ENCODE measurements around the gene LIN52.

LIN52 gene

DNA sequence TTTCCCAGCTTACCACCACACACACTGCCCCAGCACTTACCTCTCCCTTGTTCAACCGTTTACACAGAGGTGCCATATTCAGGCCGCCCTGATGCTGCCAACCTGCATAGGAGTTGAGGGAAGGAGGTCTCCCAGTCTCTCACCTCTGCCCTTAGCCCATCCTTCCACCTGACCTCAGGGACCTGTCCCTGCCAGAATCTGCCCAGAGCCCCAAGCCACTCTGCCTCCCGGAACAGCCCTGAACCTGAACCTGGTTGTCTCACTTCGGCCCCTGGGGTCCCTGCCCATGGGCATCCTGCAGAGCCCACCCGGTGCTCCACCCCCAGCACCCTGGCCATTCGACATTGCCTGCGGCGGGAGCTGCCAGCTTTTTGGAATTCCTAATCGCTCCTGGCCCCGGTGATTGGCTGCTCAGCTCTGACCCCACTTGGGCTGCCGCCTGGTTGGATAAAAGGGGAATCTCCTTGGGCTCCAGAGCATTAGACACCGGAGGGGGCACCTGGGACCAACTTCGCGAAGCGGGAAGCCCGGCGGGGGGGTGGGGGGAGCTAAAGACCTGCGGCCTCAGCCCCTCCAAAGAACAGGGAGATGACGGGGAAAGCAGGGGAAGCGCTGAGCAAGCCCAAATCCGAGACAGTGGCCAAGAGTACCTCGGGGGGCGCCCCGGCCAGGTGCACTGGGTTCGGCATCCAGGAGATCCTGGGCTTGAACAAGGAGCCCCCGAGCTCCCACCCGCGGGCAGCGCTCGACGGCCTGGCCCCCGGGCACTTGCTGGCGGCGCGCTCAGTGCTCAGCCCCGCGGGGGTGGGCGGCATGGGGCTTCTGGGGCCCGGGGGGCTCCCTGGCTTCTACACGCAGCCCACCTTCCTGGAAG lies 154.5 kb downstream of the LIN52 start, which contains the start of gene VSX2:
Gene VSX2 (plus strand): TSS at position 476 of the 874 bp plus-strand sequence. CDS start 113 bp downstream, at position 589.
- DNase-seq (ENCODE audit: low read depth in 1 of 2, low spot score in 1 of 2): no peak
- no peak for TF ChIP-seq JUND (IDR thresholded peaks at IDR 0.05; ENCODE audit: low read depth)
- in situ Hi-C loops (cut with HindIII; ENCODE audit: low pct_unique_long_range_greater_than_20kb, low sequenced_read_pairs): no loop called here

DNA sequence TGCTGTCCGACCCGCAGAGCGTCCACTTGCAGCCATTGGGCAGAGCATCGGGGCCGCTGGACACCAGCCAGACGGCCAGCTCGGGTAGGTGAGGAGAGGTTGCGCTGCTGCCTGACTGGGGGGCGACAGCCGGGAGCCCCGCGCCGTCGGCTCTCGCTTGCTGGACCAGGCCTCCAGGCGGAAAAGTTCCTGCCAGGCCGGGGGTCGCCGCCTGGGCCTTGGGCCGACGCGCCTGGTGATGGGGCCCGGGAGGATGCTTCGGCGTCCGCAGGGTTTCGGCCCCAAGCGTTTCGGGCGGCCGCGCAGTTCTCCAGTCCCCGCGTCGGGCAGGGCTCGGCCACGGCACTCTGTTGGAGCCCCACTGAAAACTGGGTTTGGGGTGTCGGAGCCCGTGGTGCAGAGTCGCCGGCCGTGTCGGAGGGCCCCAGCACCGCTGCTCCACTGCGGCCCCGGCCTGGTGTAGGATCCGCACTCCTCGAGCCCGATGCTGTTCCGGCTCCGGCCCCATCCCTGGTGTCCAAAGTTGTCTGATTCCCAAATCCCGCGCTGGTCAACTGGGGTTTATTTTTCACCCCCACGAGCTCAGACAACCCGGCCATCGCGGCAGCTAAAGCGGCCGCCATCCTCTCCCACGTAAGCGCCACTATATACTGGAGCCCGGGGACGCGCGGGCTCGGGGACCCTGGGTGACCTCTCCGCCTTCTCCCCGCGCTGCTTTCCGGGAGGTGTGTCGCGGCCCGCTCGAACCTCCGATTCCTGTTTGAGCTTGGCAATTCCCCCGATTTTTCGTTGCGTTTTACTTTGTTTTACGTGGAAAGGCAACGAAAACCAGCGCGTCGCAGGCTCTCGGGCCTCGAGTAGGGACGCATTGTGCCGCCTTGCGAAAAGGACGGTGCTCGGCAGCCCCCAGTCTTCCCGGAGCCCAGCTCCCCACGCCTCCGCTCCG lies 155.4 kb downstream of the LIN52 start:
- in situ Hi-C loops (cut with HindIII; ENCODE audit: low pct_unique_long_range_greater_than_20kb, low sequenced_read_pairs): no loop called here
- TF ChIP-seq JUND (IDR thresholded peaks at IDR 0.05; ENCODE audit: low read depth): no peak
- no peak for DNase-seq (ENCODE audit: low read depth in 1 of 2, low spot score in 1 of 2)

DNA sequence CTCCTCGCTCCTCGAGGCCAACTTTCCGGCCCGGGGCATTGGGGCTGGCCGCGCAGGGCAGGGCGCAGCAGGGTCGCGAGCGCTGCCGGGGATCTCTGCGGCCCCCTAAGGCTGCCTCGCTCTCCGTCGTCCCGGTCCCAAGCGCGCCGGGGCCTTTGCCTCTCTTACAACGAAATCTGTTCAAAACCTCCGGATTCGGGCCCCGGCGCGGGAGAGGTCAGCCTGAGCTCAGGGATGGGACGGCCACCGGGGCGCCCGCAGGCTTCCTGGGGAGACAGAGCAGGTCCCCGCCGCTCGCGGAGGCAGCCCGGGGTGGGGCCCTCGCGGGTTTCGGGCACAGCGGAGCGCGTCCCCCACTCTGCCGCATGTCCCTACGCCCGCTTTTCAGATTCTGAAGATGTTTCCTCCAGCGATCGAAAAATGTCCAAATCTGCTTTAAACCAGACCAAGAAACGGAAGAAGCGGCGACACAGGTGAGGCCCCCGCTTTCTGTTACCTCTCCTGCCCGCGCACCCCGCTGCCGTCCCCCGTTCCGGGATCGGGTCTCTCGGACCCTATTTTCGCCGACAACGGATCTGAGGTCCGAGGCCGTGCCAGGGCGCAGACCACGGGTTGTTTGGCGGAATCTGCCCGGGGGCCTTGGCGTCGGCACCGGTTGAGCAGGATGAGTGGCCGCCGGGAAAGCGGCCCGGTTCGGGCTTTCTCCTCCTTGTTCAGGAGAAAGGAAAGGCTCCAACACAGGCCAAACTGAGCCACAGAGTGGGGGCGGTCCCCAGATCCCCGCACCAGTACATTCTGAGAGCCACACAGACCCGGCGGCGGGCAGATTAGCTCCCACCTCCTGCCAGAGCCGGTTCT lies 156.3 kb downstream of the LIN52 start:
- DNase-seq (ENCODE audit: low read depth in 1 of 2, low spot score in 1 of 2): peak; percentile 67 to 89
- TF ChIP-seq JUND (IDR thresholded peaks at IDR 0.05; ENCODE audit: low read depth): no peak
- in situ Hi-C loops (cut with HindIII; ENCODE audit: low pct_unique_long_range_greater_than_20kb, low sequenced_read_pairs): no loop called here

DNA sequence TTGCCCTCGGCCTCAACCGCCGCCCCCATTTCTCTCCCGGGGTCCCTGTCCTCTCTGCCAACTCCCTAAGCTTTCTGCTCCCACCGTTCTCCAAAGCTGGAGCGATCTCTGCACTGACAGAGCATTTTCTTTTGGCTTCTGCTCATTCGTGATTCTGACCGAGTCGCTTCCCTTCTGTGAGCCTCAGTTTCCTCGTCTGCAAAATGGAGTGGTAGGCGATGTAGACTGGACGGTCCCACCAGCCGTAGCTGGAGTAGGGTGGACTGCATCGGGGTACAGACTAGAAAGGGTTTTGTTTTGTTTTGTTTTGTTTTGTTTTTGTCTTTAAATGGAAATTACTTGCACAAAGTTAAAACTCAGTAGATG lies 156.9 kb downstream of the LIN52 start:
- DNase-seq (ENCODE audit: low read depth in 1 of 2, low spot score in 1 of 2): no peak
- TF ChIP-seq JUND (IDR thresholded peaks at IDR 0.05; ENCODE audit: low read depth): no peak
- in situ Hi-C loops (cut with HindIII; ENCODE audit: low pct_unique_long_range_greater_than_20kb, low sequenced_read_pairs): no loop called here

DNA sequence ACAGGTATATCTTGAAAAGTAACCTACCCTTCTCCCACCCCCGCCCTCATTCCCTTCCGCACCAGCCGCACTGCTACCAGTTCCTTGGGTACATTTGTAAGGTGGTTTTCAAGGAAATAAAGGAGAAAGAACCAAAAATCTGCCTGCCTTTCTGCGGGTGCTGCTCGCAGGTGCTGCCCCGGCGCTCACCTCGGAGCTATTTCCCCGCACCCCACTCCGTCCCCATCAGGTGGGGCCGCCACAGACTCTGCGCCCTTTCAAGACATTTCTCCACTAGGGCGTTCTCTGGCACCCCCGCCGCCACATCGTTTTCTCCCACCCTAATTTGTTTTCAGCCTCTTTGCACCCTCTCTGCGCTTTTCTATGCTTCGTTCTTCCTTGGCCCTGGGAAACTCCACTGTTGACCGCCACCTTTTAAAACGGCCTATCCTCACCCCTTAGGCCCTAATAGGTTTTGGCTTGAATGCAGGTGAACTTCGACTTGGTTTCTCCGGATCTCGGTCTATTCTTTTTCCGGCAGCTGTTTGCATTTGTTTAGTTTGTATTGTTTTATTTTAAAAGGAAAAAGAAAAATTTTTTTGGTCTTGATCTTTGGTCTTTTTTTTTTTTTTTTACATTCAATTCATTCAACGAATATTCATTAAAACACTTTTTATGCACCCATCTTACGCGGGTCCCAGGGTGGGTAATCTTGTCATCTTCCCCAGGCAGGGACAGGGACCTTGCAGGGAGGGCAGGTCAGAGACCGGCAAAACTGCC lies 157.4 kb downstream of the LIN52 start:
- in situ Hi-C loops (cut with HindIII; ENCODE audit: low pct_unique_long_range_greater_than_20kb, low sequenced_read_pairs): no loop called here
- no peak for DNase-seq (ENCODE audit: low read depth in 1 of 2, low spot score in 1 of 2)

DNA sequence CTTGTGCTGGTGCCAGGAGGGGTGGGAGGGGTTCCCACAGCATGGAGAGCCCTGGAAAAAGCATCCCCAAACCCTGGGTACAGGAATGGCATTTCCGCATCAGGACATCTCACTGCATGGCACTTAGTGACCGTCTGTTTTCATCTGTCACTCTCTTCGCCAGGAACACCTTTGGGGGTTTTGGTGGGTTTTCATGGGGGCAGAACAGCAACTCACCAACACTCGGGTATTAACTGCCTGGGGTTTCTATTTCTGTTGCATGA lies 158.0 kb downstream of the LIN52 start:
- no peak for DNase-seq (ENCODE audit: low read depth in 1 of 2, low spot score in 1 of 2)
- no peak for TF ChIP-seq JUND (IDR thresholded peaks at IDR 0.05; ENCODE audit: low read depth)
- in situ Hi-C loops (cut with HindIII; ENCODE audit: low pct_unique_long_range_greater_than_20kb, low sequenced_read_pairs): no loop called here

More for the DNA sequence above, 157.4 kb downstream of the LIN52 start:
- TF ChIP-seq JUND (IDR thresholded peaks at IDR 0.05; ENCODE audit: low read depth): no peak

DNA sequence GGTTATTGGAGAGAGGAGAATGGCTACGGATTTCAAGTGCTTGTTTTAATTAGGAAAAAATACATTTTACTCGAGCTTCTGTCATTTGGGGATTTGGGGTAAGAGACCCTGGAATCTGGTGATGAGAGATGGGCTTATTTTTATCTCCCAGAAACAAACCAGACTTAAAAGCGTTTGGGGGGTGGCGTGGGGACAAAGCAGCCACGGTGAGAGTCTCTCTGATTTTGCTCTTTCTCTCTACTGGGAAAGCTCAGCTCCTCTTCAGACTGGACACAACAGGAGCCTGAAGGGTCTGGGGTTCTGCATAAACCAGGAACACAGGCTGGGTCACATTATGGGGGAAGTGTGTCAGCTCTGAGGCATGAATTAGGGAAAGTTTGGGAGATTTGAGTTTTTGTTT lies 158.3 kb downstream of the LIN52 start:
- in situ Hi-C loops (cut with HindIII; ENCODE audit: low pct_unique_long_range_greater_than_20kb, low sequenced_read_pairs): no loop called here
- TF ChIP-seq JUND (IDR thresholded peaks at IDR 0.05; ENCODE audit: low read depth): no peak
- no peak for DNase-seq (ENCODE audit: low read depth in 1 of 2, low spot score in 1 of 2)

DNA sequence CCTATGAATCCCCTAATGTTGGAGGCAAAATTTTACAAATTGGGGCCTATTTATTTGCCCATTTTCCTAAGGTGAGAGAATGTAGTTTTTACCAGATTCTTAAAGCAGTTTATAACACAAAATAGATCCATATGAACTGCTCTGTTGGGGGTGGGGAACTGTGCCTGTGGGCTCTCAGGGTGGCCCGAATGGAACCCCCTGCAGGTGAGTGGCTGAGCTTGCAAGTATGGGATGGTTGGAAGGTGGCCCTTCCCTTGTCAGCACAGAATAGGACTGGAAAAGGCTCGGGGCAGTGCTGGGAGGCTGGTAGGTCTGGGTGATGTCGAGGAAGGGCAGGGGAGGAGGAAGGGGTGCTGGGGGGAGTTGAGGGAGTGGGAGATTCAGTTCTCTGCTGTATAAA lies 159.4 kb downstream of the LIN52 start:
- TF ChIP-seq JUND (IDR thresholded peaks at IDR 0.05; ENCODE audit: low read depth): no peak
- no peak for DNase-seq (ENCODE audit: low read depth in 1 of 2, low spot score in 1 of 2)
- in situ Hi-C loops (cut with HindIII; ENCODE audit: low pct_unique_long_range_greater_than_20kb, low sequenced_read_pairs): no loop called here

DNA sequence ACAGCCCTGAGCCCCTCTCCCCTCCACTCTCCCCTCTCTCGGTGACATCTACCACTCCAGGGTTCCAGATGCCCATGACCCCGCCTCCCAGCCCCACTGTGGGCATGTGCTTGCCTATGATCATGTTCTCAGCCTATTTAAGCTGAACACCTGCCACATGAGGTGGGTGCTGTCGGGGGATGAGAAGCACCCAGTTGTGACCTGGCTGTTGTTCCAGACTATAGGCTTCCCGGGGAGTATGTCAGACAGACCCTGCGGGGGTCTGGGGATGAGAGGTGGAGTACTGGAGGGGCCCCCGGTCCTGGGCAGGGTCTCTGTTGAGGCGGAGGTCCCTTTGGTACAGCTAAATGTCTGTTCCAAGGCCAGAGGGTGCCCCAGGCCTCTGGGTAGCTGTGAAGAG lies 160.5 kb downstream of the LIN52 start:
- no peak for TF ChIP-seq JUND (IDR thresholded peaks at IDR 0.05; ENCODE audit: low read depth)
- in situ Hi-C loops (cut with HindIII; ENCODE audit: low pct_unique_long_range_greater_than_20kb, low sequenced_read_pairs): no loop called here

DNA sequence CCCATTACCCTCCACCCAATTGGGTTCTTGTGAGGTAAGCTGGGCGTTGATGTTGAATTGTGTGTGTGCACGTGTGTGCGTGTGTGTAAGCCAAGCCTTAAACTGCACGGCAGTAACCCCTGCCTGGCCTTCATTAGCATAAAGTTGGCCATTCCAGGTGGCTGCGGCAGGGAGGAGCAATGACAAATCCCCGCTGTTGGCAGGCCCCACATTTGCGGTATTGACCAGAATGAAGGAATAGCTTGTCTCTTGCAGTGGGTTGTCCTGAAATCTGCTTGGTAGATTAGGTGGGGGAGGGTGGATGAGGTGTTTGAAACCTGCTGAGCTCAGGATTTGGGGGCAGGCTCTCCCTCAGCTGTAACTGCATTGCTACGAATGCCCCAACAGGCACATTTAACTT lies 161.8 kb downstream of the LIN52 start:
- in situ Hi-C loops (cut with HindIII; ENCODE audit: low pct_unique_long_range_greater_than_20kb, low sequenced_read_pairs): no loop called here
- DNase-seq (ENCODE audit: low read depth in 1 of 2, low spot score in 1 of 2): no peak
- no peak for TF ChIP-seq JUND (IDR thresholded peaks at IDR 0.05; ENCODE audit: low read depth)

More for the DNA sequence above, 160.5 kb downstream of the LIN52 start:
- no peak for DNase-seq (ENCODE audit: low read depth in 1 of 2, low spot score in 1 of 2)

DNA sequence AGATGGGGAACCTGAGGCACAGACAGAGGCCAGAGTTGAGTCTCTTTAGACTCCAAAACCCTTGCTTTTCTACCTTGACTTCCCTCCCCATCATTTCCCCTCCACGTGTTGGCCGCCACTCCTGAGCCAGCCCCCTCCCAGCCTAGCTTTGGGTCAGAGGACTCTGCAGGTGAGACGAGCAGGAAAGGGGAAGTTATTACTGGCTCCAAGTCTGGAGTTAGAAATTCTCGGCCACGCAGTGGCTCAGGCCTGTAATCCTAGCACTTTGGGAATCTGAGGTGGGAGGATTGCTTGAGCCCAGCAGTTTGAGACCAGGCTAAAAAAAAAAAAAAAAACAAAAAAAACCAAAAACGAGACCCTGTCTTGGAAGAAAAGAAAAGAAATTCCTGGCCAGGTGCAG lies 163.3 kb downstream of the LIN52 start:
- no peak for DNase-seq (ENCODE audit: low read depth in 1 of 2, low spot score in 1 of 2)
- in situ Hi-C loops (cut with HindIII; ENCODE audit: low pct_unique_long_range_greater_than_20kb, low sequenced_read_pairs): no loop called here
- TF ChIP-seq JUND (IDR thresholded peaks at IDR 0.05; ENCODE audit: low read depth): no peak
